Adrenal gland (tissue), 12 donors: Measurements from ENCODE around the gene PRSS12. TPM values are rescaled to one million over a fixed set of nuclear protein-coding genes. Genes with fewer than 3 reads are reported as not detected.

Source experiments
- DNase-seq, 7 donors: peaks; one replicate each; pipeline ENCODE4 v3.0.0-alpha.2; 2019 to 2020
- H3K27ac ChIP-seq, 5 donors: fragments of 200-600 bp; sonication (generic) in 4 of 5; 1 replicate in 3 of 5; 2 replicates in 2 of 5; pipeline versions ENCODE4 v1.5.1 to v1.8.0; 2016 to 2020; ENCODE audit warnings: mild to moderate bottlenecking in 1 of 5
- H3K27me3 ChIP-seq: fragments of 200-600 bp; 2 replicates; pipeline ENCODE4 v1.8.0; 2021
- H3K36me3 ChIP-seq, 2 donors: fragments of 200-600 bp; replicated peaks in 1 of 2; 1 replicate in 1 of 2; 2 replicates in 1 of 2; pipeline versions ENCODE4 v1.5.1 to v1.8.0; 2018 to 2022
- H3K4me1 ChIP-seq, 2 donors: fragments of 200-600 bp; replicated peaks in 1 of 2; 1 replicate in 1 of 2; 2 replicates in 1 of 2; pipeline versions ENCODE4 v1.5.1 to v1.8.0; 2018 to 2021
- H3K4me3 ChIP-seq, 4 donors: fragments of 200-600 bp; sonication (generic) in 3 of 4; one replicate each; pipeline ENCODE4 v1.5.1; 2016 to 2018
- H3K9me3 ChIP-seq, 3 donors: fragments of 200-600 bp; sonication (generic) in 1 of 3; replicated peaks in 1 of 3; 1 replicate in 2 of 3; 2 replicates in 1 of 3; pipeline versions ENCODE4 v1.5.1 to v1.8.0; 2016 to 2021
- CTCF ChIP-seq, 6 experiments: fragments of 450-650 bp in 4 of 6; fragments of 200-600 bp in 2 of 6; sonication (generic) in 1 of 6; IDR thresholded peaks; 1 replicate in 5 of 6; 2 replicates in 1 of 6; pipeline versions ENCODE4 v1.5.1 to v1.8.0; 2016 to 2021; ENCODE audit warnings: antibody characterized with exemption in 6 of 6, mild to moderate bottlenecking in 2 of 6, moderate library complexity in 1 of 6
- POLR2A ChIP-seq, 2 donors: fragments of 450-650 bp; IDR thresholded peaks; one replicate each; pipeline ENCODE4 v1.6.1; 2017; ENCODE audit warnings: antibody characterized with exemption in 2 of 2, mild to moderate bottlenecking in 2 of 2, moderate library complexity in 1 of 2
- WGBS, 4 donors: extraction: QIAGEN DNeasy Blood & Tissue Kit in 2 of 4; methylation state at CpG; one replicate each; pipeline versions ENCODE4 v1.1.5 to v1.1.7; 2013 to 2017; 5-methylcytosine and 5-hydroxymethylcytosine counted together
- intact Hi-C, 2 donors: fragments of 100-400 bp; cut with DNase I; formaldehyde crosslinking; loops; one replicate each; pipeline versions ENCODE4 v1.14.1 to v1.15.0; 2022 to 2023
- polyA plus RNA-seq, 3 donors: library from polyadenylated mRNA; stranded (reverse); fragments of 200-250 nt in 2 of 3; fragments of 350-450 nt in 1 of 3; fragmentation: Illumina TruSeq in 1 of 3; extraction: RNeasy Lipid Tissue Mini Kit (QIAGEN cat#74804) in 1 of 3; gene quantifications; one replicate each; pipeline ENCODE4 v1.2.3, GENCODE V29; 2013 to 2014
- small RNA-seq, 2 donors: library from RNA; depleted of rRNA; stranded (forward); fragments of <200 nt; gene quantifications; one replicate each; pipeline ENCODE3, GENCODE V24; 2016
- total RNA-seq, 9 donors: library from RNA; depleted of rRNA in 4 of 9; stranded (reverse); fragments of >200 nt in 4 of 9; fragments of 120-200 nt in 1 of 9; fragmentation: NEBNext Ultra II Directional in 1 of 9; extraction: Animal tissue kit (Norgen Biotek cat#: 25700) in 1 of 9; gene quantifications; one replicate each; pipeline versions ENCODE4 v1.1.0 to v1.2.4, GENCODE V29; 2013 to 2023
- donor health status: healthy with polysubstance abuse.
- donor health status: Bipolar disorder and iron deficiency.
- donor health status: DM: yes; HTN: yes; CAD: no.
- donor health status: DM: no; HTN: no; CAD: no.
- donor health status: DM: no; HTN: no; CAD: no.
- donor health status: DM: yes; HTN: yes; CAD: no.

The PRSS12 gene
- total and polyA plus RNA-seq, 12 donors = 0.07 to 0.89 (median 0.23) TPM; not detected in 3

- Histone ChIP-seq H3K27ac (no peak overlapping the region), H3K4me3 (no peak overlapping the region), H3K36me3 (no peaks in the 10 kb centered on the region), H3K4me1 (no peaks in the 10 kb centered on the region), H3K27me3 (no peaks in the 10 kb centered on the region), H3K9me3 (no peaks in the 10 kb centered on the region)
- TF ChIP-seq CTCF (IDR thresholded peaks at IDR 0.05) = no peak
- no peak for TF ChIP-seq POLR2A (IDR thresholded peaks at IDR 0.05)
- no peak for DNase-seq
- intact Hi-C loops = no loop called here
Observed at GRCh38 chr4:118254368-118254767, 98.4 kb downstream of the PRSS12 start.

- DNase-seq = no peak
- Histone ChIP-seq H3K27me3 (no peaks in the 10 kb centered on the region), H3K36me3 (no peaks in the 10 kb centered on the region), H3K9me3 (no peaks in the 10 kb centered on the region), H3K4me1 (no peaks in the 10 kb centered on the region), H3K4me3 (no peak overlapping the region), H3K27ac (no peak overlapping the region)
- TF ChIP-seq CTCF (IDR thresholded peaks at IDR 0.05) (no peak), POLR2A (IDR thresholded peaks at IDR 0.05) (no peak)
- WGBS, 4 donors = 78 to 84% (median 79%) methylated on average over 3 of the region's 3 CpGs
- intact Hi-C loops = no loop called here
Observed at GRCh38 chr4:118249890-118250289, 102.9 kb downstream of the PRSS12 start.

GRCh38 chr4:118237531-118237930, 115.3 kb downstream of the PRSS12 start:
- H3K36me3 ChIP-seq = no peaks in the 10 kb centered on the region
- DNase-seq = no peak
- TF ChIP-seq CTCF (IDR thresholded peaks at IDR 0.05) (no peak), POLR2A (IDR thresholded peaks at IDR 0.05) (no peak)
- H3K27me3 ChIP-seq = peaks cover 4% of the 10 kb centered on the region
- no peak overlapping the region for H3K27ac ChIP-seq
- WGBS, 4 donors = 69 to 86% (median 85%) methylated on average over 2 of the region's 2 CpGs
- H3K4me3 ChIP-seq = no peak overlapping the region
- intact Hi-C loops = no loop called here
- H3K9me3 ChIP-seq = no peaks in the 10 kb centered on the region
- H3K4me1 ChIP-seq = no peaks in the 10 kb centered on the region

- Histone ChIP-seq H3K27ac (no peak overlapping the region), H3K36me3 (no peaks in the 10 kb centered on the region), H3K4me3 (no peak overlapping the region), H3K9me3 (no peaks in the 10 kb centered on the region), H3K4me1 (no peaks in the 10 kb centered on the region), H3K27me3 (peaks cover 4% of the 10 kb centered on the region)
- no peak for DNase-seq
- intact Hi-C loops = no loop called here
- WGBS, 4 donors = 85 to 89% (median 87%) methylated on average over 1 of the region's 1 CpG
- TF ChIP-seq POLR2A (IDR thresholded peaks at IDR 0.05) (no peak), CTCF (IDR thresholded peaks at IDR 0.05) (no peak)
Observed at GRCh38 chr4:118235566-118236120, 117.2 kb downstream of the PRSS12 start.

Small RNA genes lying within 50 kb of the gene (small RNA-seq; reads per million reads assigned to genes)
- gene SNORA24 = 0 reads per million in 2 donors
